Liver (tissue), 9 donors: ENCODE results near the gene LPP. TPM values are rescaled to one million over a fixed set of nuclear protein-coding genes. Genes with fewer than 3 reads are reported as not detected.

ENCODE experiments used
- DNase-seq: peaks from one replicate; pipeline ENCODE4 v3.0.0-alpha.2; 2017; ENCODE audit warnings: low spot score
- H3K27ac ChIP-seq, 2 donors: one replicate each; pipeline ENCODE4 v1.7.0; 2013; ENCODE audit warnings: inconsistent platforms in 2 of 2, low read length in 2 of 2, control low read depth in 1 of 2, low read depth in 1 of 2, mild to moderate bottlenecking in 1 of 2
- H3K27me3 ChIP-seq, 4 donors: one replicate each; pipeline versions ENCODE4 v1.6.1 to v1.7.0; 2013; ENCODE audit warnings: low read length in 3 of 4, inconsistent platforms in 1 of 4, mild to moderate bottlenecking in 1 of 4, moderate library complexity in 1 of 4; ENCODE audit not compliant: control insufficient read depth in 4 of 4, insufficient read depth in 4 of 4
- H3K36me3 ChIP-seq, 4 donors: one replicate each; pipeline versions ENCODE4 v1.6.1 to v1.7.0; 2013; ENCODE audit warnings: low read length in 3 of 4, mild to moderate bottlenecking in 3 of 4, low read depth in 1 of 4, moderate library complexity in 1 of 4; ENCODE audit not compliant: control insufficient read depth in 4 of 4, insufficient read depth in 3 of 4
- H3K4me1 ChIP-seq, 4 donors: one replicate each; pipeline versions ENCODE4 v1.6.1 to v1.7.0; 2013; ENCODE audit warnings: low read length in 3 of 4, mild to moderate bottlenecking in 3 of 4, moderate library complexity in 1 of 4; ENCODE audit not compliant: control insufficient read depth in 4 of 4, insufficient read depth in 4 of 4
- H3K4me3 ChIP-seq, 3 donors: one replicate each; pipeline versions ENCODE4 v1.6.1 to v1.7.0; 2013; ENCODE audit warnings: low read length in 3 of 3, control low read depth in 1 of 3, low read depth in 1 of 3, mild to moderate bottlenecking in 1 of 3
- H3K9ac ChIP-seq, 2 donors: one replicate each; pipeline ENCODE4 v1.7.0; 2013; ENCODE audit warnings: low read length in 2 of 2, mild to moderate bottlenecking in 2 of 2, moderate library complexity in 2 of 2, control low read depth in 1 of 2, low read depth in 1 of 2
- H3K9me3 ChIP-seq, 4 donors: one replicate each; pipeline versions ENCODE4 v1.6.1 to v1.7.0; 2013; ENCODE audit warnings: low read length in 3 of 4; ENCODE audit not compliant: control insufficient read depth in 4 of 4
- EGR1 ChIP-seq, 2 donors: IDR thresholded peaks; 2 replicates each; pipeline ENCODE4 v1.6.1; 2016 to 2018; ENCODE audit warnings: antibody characterized with exemption in 2 of 2, low read depth in 2 of 2
- FOXA2 ChIP-seq: IDR thresholded peaks from 2 replicates; pipeline ENCODE4 v1.6.1; 2016; ENCODE audit warnings: antibody characterized with exemption
- GABPA ChIP-seq, 2 donors: IDR thresholded peaks in 1 of 2; conservative IDR thresholded peaks in 1 of 2; 2 replicates each; pipeline ENCODE4 v1.6.1; 2016; ENCODE audit warnings: antibody characterized with exemption in 2 of 2, mild to moderate bottlenecking in 1 of 2, moderate library complexity in 1 of 2
- HNF4A ChIP-seq, 2 donors: conservative IDR thresholded peaks; 2 replicates each; pipeline ENCODE4 v1.6.1; 2016; ENCODE audit warnings: antibody characterized with exemption in 2 of 2, mild to moderate bottlenecking in 2 of 2
- HNF4G ChIP-seq: IDR thresholded peaks from 2 replicates; pipeline ENCODE4 v1.6.1; 2016; ENCODE audit warnings: antibody characterized with exemption
- JUND ChIP-seq, 2 donors: IDR thresholded peaks; 2 replicates each; pipeline ENCODE4 v1.6.1; 2016; ENCODE audit warnings: antibody characterized with exemption in 2 of 2
- MAX ChIP-seq: IDR thresholded peaks from 2 replicates; pipeline ENCODE4 v1.6.1; 2016; ENCODE audit warnings: antibody characterized with exemption
- RAD21 ChIP-seq, 2 donors: IDR thresholded peaks; 2 replicates each; pipeline ENCODE4 v1.6.1; 2016; ENCODE audit warnings: antibody characterized with exemption in 2 of 2, mild to moderate bottlenecking in 2 of 2
- REST ChIP-seq: IDR thresholded peaks from 2 replicates; pipeline ENCODE4 v1.6.1; 2016; ENCODE audit warnings: antibody characterized with exemption, mild to moderate bottlenecking
- RXRA ChIP-seq, 2 donors: IDR thresholded peaks; 2 replicates each; pipeline ENCODE4 v1.6.1; 2017 to 2018; ENCODE audit warnings: antibody characterized with exemption in 2 of 2, mild to moderate bottlenecking in 1 of 2
- SP1 ChIP-seq: IDR thresholded peaks from 2 replicates; pipeline ENCODE4 v1.6.1; 2018; ENCODE audit warnings: antibody characterized with exemption, mild to moderate bottlenecking
- TAF1 ChIP-seq: conservative IDR thresholded peaks from 2 replicates; pipeline ENCODE4 v1.6.1; 2016; ENCODE audit warnings: antibody characterized with exemption, mild to moderate bottlenecking
- YY1 ChIP-seq: IDR thresholded peaks from 2 replicates; pipeline ENCODE4 v1.6.1; 2016; ENCODE audit warnings: antibody characterized with exemption, mild to moderate bottlenecking
- ZBTB33 ChIP-seq: IDR thresholded peaks from 2 replicates; pipeline ENCODE4 v1.6.1; 2016; ENCODE audit warnings: antibody characterized with exemption
- WGBS: extraction: QIAGEN DNeasy Blood & Tissue Kit; methylation state at CpG from one replicate; pipeline ENCODE4 v1.1.7; 2013; 5-methylcytosine and 5-hydroxymethylcytosine counted together
- polyA plus RNA-seq, 2 donors: library from polyadenylated mRNA; stranded (reverse) in 1 of 2; unstranded in 1 of 2; fragments of 200-250 nt in 1 of 2; fragments of >200 nt in 1 of 2; fragmentation: Nextera tagmentation in 1 of 2; extraction: Ambion mirVana in 1 of 2; gene quantifications; one replicate each; pipeline versions ENCODE4 v1.2.1 to v1.2.3, GENCODE V29; 2013 to 2015
- total RNA-seq, 2 donors: library from RNA; depleted of rRNA; stranded (reverse); fragments of >200 nt; gene quantifications; one replicate each; pipeline ENCODE4 v1.2.3, GENCODE V29; 2014
- TF ChIP-seq, protein P1 (sequence below): IDR thresholded peaks from 2 replicates; pipeline ENCODE4 v1.6.1; 2016; ENCODE audit warnings: antibody characterized with exemption
- donor health status: healthy.
- donor health status: healthy.
- donor health status: healthy.
- donor health status: healthy.
- donor health status: healthy.

Gene LPP
- total and polyA plus RNA-seq, 4 donors: 3.3 to 53.7 (median 28.2) TPM

DNA sequence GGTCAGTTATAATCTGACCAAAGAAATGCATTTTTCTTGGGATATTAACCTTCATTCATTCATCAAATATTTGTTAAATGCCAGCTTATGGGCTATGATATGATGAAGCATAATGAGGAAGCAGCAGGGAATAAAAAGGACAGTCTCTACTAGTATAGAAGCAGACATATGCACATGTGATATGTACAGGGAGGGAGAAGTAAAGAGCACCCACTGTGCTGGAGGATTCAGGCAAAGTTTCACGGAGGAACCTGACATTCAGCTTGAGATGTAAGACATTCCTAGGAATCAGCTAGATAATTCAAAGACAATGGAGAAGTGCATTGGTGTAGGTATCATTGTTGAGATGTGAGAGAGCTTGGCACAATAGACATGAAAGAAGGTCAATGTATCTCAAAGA is 450.7 kb downstream of the LPP start:
- no peaks in the 10 kb centered on the region for H3K9me3 ChIP-seq
- no peak overlapping the region for H3K27ac ChIP-seq
- DNase-seq: no peak
- no peak for TF ChIP-seq FOXA2
- TF ChIP-seq HNF4G: no peak
- TF ChIP-seq RXRA (IDR thresholded peaks at IDR 0.05): no peak
- no peaks in the 10 kb centered on the region for H3K27me3 ChIP-seq
- peaks cover 0 to 8% (median 6%) of the 10 kb centered on the region in 4 donors for H3K36me3 ChIP-seq
- H3K4me1 ChIP-seq: peaks cover 0 to 2% (median 0%) of the 10 kb centered on the region in 4 donors
- H3K9ac ChIP-seq: no peak overlapping the region
- no peak overlapping the region for H3K4me3 ChIP-seq
- WGBS: 97% methylated on average over 1 of the region's 1 CpG

GRCh38 chr3:188605231-188605630 is 451.3 kb downstream of the LPP start:
- peaks cover 0 to 2% (median 0%) of the 10 kb centered on the region in 4 donors for H3K4me1 ChIP-seq
- H3K9me3 ChIP-seq: no peaks in the 10 kb centered on the region
- H3K27ac ChIP-seq: no peak overlapping the region
- no peaks in the 10 kb centered on the region for H3K27me3 ChIP-seq
- H3K36me3 ChIP-seq: peaks cover 2 to 14% (median 11%) of the 10 kb centered on the region in 4 donors
- no peak for DNase-seq
- no peak overlapping the region for H3K9ac ChIP-seq
- TF ChIP-seq, protein P1, sequence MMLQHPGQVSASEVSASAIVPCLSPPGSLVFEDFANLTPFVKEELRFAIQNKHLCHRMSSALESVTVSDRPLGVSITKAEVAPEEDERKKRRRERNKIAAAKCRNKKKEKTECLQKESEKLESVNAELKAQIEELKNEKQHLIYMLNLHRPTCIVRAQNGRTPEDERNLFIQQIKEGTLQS: no peak
- TF ChIP-seq EGR1 (IDR thresholded peaks at IDR 0.05; ENCODE audit: low read depth in 2 of 2) (no peak), MAX (no peak), GABPA (IDR thresholded peaks at IDR 0.05 in 1 of 2, conservative IDR thresholded peaks at IDR 0.05 in 1 of 2) (no peak), REST (no peak), HNF4G (no peak), ZBTB33 (no peak), HNF4A (conservative IDR thresholded peaks at IDR 0.05) (no peak), JUND (IDR thresholded peaks at IDR 0.05) (no peak), RAD21 (IDR thresholded peaks at IDR 0.05) (no peak), SP1 (no peak), YY1 (no peak), TAF1 (no peak)
- no peak overlapping the region for H3K4me3 ChIP-seq
